ENCODE measurements around the gene IARS2. TPM values are rescaled to one million over a fixed set of nuclear protein-coding genes. Genes with fewer than 3 reads are reported as not detected.
"Not testable (repeated sequence)": the region's sequence is repeated elsewhere in the genome, so short reads cannot be mapped to it uniquely, and the experiment has no call there.

IARS2 gene
- total RNA-seq, 1 donor, result 96.7 TPM

DNA sequence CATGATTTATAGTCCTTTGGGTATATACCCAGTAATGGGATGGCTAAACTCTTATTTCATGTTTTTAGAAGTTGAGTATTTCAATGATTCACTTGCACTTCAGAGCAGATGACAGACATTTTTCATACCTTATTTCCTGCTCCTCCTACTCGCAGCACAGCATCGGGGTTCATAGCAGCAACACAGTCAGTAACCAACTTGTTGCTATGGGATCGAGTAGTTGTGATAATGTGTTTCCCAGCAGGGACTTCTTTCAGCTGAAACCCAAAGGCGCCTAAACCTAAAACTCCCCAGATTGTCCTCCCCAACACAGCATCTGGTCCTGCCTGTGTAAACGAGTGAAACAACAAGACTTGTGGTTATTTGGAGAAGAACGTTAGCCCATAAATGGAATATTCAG lies 31.3 kb upstream of the IARS2 start:
- DNase-seq (ENCODE audit: low read depth), result no peak
- H3K4me3 ChIP-seq (ENCODE audit: low read depth, low read length), result no peak overlapping the region
- TF ChIP-seq, protein P1, sequence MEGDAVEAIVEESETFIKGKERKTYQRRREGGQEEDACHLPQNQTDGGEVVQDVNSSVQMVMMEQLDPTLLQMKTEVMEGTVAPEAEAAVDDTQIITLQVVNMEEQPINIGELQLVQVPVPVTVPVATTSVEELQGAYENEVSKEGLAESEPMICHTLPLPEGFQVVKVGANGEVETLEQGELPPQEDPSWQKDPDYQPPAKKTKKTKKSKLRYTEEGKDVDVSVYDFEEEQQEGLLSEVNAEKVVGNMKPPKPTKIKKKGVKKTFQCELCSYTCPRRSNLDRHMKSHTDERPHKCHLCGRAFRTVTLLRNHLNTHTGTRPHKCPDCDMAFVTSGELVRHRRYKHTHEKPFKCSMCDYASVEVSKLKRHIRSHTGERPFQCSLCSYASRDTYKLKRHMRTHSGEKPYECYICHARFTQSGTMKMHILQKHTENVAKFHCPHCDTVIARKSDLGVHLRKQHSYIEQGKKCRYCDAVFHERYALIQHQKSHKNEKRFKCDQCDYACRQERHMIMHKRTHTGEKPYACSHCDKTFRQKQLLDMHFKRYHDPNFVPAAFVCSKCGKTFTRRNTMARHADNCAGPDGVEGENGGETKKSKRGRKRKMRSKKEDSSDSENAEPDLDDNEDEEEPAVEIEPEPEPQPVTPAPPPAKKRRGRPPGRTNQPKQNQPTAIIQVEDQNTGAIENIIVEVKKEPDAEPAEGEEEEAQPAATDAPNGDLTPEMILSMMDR (IDR thresholded peaks at IDR 0.05; ENCODE audit: insufficient read depth, low read depth, low read length), result no peak

DNA sequence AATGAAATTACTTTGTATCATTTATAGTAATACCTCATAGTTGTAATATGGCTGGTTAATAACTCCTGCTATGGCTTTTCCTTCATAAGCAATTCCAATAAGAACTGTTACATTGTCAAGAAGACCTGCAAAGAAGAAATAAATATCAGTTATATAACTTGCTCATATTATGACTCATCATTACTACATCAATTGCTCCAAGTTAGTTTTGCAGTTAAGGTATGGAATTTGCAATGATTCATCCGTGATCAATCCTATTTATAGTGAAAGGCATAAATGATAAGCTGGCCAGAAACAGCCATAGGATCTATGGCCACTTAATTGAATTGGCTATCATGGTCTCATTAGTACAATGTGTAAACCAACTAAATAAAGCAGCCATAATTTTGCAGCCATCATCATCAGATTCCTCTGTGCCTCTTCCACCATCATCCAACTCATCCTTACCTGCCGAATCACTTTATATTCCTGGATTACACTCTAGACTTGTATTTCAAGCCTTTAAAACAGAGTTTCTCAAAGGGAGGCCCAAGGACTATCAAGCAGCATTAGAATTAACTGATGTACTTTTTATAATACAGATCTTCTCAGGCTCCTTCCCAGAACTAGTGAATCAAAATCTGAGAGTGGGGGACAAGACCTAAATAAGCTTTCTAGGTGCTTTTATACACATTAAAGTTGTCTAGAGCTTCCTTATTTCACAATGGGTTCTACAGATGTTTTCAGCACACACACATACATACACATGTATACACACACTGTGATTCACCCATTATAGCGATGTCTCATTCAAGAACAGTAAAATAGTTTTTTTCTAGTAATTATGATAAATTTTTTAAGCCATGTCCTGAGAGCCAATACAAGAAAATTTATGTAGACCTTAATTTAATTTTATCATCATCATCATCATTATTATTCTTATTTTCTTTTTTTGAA lies 26.4 kb upstream of the IARS2 start:
- DNase-seq (ENCODE audit: low read depth), result no peak
- TF ChIP-seq, protein P1 (IDR thresholded peaks at IDR 0.05; ENCODE audit: insufficient read depth, low read depth, low read length), result no peak
- H3K4me3 ChIP-seq (ENCODE audit: low read depth, low read length), result no peak overlapping the region

DNA sequence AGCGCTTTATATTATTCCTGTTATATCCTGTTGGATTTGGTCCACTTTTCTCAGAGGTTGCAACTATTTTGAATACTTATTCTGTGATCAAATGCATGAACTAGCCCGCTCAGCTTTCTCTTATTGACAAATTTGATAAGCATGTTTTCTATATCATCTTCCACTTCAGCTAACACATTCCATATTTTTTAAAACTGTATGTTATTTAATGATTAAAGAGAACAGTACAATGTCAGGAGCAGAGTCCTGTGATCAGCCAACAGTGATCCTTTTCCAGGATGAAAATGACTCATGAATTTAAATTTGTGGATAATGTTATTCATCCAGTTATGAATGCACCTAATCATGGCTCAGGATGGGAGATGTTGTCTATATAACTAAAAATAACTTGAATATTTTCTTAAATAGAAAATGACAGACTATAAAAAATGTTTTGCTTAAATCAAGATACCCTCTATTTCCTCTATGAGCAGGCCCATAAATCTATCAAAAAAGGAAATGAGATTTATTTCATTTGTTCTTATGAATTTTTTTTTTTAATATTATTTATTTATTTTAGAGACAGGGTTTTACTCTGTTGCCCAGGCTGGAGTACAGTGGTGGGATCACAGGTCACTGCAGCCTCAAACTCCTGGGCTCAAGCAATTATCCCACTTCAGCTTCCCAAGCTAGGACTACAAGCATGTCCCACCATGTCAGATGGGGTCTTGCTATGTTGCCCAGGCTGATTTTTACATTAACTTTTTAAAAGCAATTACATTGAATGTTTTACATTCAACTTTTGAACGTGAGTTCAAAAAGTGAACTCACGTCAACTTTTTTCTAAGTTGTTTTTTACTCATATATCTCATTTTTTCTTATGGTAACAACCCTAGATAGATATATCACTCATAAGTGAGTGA lies 16.8 kb upstream of the IARS2 start:
- no peak overlapping the region for H3K4me3 ChIP-seq (ENCODE audit: low read depth, low read length)
- TF ChIP-seq, protein P1 (IDR thresholded peaks at IDR 0.05; ENCODE audit: insufficient read depth, low read depth, low read length), result no peak
- no peak for DNase-seq (ENCODE audit: low read depth)

DNA sequence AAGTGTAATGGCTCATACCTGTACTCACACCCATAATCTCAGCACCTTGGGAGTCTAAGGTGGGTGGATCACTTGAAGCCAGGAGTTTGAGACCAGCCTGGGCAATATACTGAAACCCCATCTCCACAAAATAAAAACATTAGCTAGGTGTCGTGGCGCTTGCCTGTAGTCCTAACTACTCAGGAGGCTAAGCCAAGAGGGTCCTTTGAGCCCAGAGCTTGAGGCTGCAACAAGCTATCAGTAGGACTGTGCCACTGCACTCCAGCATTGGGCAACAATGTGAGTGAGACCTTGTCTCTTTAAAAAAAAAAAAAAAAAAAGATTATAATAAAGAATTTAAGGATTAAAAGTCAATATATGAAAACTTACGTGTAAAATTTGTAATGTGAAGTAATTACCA lies 16.0 kb upstream of the IARS2 start:
- DNase-seq (ENCODE audit: low read depth), result no peak
- TF ChIP-seq, protein P1 (IDR thresholded peaks at IDR 0.05; ENCODE audit: insufficient read depth, low read depth, low read length), result no peak
- no peak overlapping the region for H3K4me3 ChIP-seq (ENCODE audit: low read depth, low read length)

DNA sequence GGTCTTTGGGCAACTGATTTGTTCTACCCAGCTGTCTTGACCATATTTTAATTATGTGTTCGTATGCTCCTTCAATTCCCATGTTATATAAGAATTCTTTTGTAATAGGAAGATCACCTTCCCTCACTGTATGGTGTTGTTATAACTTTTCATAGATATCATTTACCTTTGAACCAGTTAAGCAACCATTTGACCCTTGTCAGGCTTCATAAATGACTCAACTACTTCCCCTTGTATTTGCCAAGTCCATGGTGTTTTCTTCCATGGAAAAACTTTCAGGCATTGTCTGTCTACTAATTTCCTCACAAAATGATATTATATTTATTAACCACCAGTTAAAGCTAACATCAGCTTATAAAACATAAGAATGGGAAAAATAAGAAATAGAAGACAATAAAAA lies 9.5 kb upstream of the IARS2 start:
- DNase-seq (ENCODE audit: low read depth), result no peak
- TF ChIP-seq, protein P1 (IDR thresholded peaks at IDR 0.05; ENCODE audit: insufficient read depth, low read depth, low read length), result no peak

DNA sequence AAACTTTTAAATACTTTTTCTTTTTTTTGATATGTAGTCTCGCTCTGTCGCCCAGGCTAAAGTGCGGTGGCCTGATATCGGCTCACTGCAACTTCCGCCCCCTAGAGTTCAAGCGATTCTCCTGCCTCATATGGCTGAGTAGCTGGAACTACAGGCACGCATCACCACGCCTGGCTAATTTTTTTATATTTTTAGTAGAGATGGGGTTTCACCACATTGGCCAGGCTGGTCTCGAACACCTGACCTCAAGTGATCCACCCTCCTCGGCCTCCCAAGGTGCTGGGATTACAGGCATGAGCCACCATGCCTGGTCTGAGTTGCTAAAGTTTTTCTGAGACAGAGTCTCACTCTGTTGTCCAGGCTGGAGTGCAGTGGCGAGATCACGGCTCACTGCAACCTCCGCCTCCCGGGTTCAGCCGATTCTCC lies 7.7 kb upstream of the IARS2 start:
- TF ChIP-seq, protein P1 (IDR thresholded peaks at IDR 0.05; ENCODE audit: insufficient read depth, low read depth, low read length), result peak; percentile 8
- not testable (repeated sequence) for H3K4me3 ChIP-seq (ENCODE audit: low read depth, low read length); DNase-seq (ENCODE audit: low read depth)

More for the DNA sequence above, 9.5 kb upstream of the IARS2 start:
- no peak overlapping the region for H3K4me3 ChIP-seq (ENCODE audit: low read depth, low read length)

All from fibroblast of villous mesenchyme (primary cell).